Osteoblast (primary cell): Measurements from ENCODE around the gene ADAM20. TPM values are rescaled to one million over a fixed set of nuclear protein-coding genes. Genes with fewer than 3 reads are reported as not detected.

Source experiments
- small RNA-seq: library from RNA; depleted of rRNA; stranded (forward); fragments of <200 nt; gene quantifications from one replicate; pipeline ENCODE3, GENCODE V24; 2012
- total RNA-seq: library from RNA; depleted of rRNA; stranded (reverse); fragments of >200 nt; gene quantifications from 2 replicates; pipeline ENCODE4 v1.2.3, GENCODE V29; 2012

The ADAM20 gene
- total RNA-seq, 1 donor = 1.8 TPM

Small RNAs within 50 kb of the gene (small RNA-seq; reads per million reads assigned to genes)
- gene RNU6-659P = not detected

Other genes with a start within 250 kb of the ADAM20 start
- 23.5 and 24.8 TPM in 2 replicates for gene COX16, start 175.3 kb downstream of the ADAM20 start, total RNA-seq
- gene SYNJ2BP, start 117.9 kb downstream of the ADAM20 start, total RNA-seq = 21.0 and 21.8 TPM in 2 replicates
- under 0.01 TPM in 1 of 2 replicates, not detected in the other for gene ADAM21, start 82.8 kb downstream of the ADAM20 start, total RNA-seq
- gene MED6, start 65.7 kb upstream of the ADAM20 start, total RNA-seq = 32.2 and 40.1 TPM in 2 replicates
- gene TTC9, start 106.9 kb upstream of the ADAM20 start, total RNA-seq = 0.29 and 0.36 TPM in 2 replicates